ENCODE measurements around the gene UBB. TPM values are rescaled to one million over a fixed set of nuclear protein-coding genes. Genes with fewer than 3 reads are reported as not detected.

UBB gene
- total RNA-seq, 1 donor from 2014 or later: 1,058 TPM

DNA sequence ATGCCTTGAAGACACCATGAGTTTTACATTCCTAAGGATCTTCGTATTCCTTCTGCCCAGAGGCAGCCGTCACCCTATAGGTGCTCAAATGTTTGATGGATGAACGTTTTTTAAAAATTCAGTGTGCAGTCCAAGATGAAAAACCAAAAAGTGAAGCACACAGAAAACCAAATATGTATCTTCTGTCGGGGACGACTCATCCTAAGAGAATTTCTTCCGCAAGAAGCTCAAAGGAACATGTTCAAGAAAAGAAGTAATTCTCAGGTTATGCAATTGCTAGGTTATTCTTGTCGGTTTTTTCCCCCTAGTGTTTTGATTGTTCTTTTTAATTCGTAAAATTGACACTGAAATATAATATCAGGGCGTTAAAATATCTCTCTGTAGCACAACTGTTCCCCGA, 29.1 kb upstream of the UBB start:
- peaks cover 14% of the 10 kb centered on the region for H3K4me1 Mint-ChIP-seq (ENCODE audit: low read depth)
- H3K27me3 Mint-ChIP-seq (ENCODE audit: low read depth): no peaks in the 10 kb centered on the region
- no peak for DNase-seq (ENCODE audit: low spot score)
- no peaks in the 10 kb centered on the region for H3K36me3 Mint-ChIP-seq (ENCODE audit: low read depth)
- peak overlapping the region; percentile 85 for H3K4me3 Mint-ChIP-seq (ENCODE audit: unreplicated experiment)
- TF ChIP-seq, protein P1, sequence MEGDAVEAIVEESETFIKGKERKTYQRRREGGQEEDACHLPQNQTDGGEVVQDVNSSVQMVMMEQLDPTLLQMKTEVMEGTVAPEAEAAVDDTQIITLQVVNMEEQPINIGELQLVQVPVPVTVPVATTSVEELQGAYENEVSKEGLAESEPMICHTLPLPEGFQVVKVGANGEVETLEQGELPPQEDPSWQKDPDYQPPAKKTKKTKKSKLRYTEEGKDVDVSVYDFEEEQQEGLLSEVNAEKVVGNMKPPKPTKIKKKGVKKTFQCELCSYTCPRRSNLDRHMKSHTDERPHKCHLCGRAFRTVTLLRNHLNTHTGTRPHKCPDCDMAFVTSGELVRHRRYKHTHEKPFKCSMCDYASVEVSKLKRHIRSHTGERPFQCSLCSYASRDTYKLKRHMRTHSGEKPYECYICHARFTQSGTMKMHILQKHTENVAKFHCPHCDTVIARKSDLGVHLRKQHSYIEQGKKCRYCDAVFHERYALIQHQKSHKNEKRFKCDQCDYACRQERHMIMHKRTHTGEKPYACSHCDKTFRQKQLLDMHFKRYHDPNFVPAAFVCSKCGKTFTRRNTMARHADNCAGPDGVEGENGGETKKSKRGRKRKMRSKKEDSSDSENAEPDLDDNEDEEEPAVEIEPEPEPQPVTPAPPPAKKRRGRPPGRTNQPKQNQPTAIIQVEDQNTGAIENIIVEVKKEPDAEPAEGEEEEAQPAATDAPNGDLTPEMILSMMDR (IDR thresholded peaks at IDR 0.05): peak; percentile 23
- H3K9me3 Mint-ChIP-seq (ENCODE audit: low read depth): no peaks in the 10 kb centered on the region
- H3K27ac Mint-ChIP-seq (ENCODE audit: unreplicated experiment): peak overlapping the region; percentile 55

DNA sequence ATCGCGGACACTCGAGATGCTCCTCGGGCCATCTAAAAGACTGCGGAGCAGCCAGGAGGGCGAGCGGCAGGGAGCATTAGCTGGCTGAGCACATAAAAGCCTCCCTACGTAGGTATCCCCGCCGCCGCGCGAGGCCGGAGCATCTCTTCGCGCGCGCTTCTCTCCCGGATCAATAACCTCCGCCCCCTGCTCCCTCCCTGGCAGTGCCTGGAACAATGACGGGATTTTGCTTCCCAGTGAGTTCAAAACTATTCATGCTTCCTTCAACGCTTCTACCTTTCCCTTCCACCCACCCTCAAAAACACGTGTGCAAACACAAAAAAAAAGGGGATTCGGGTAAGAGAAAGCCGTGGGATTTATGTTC, 28.6 kb upstream of the UBB start:
- no peaks in the 10 kb centered on the region for H3K27me3 Mint-ChIP-seq (ENCODE audit: low read depth)
- H3K36me3 Mint-ChIP-seq (ENCODE audit: low read depth): no peaks in the 10 kb centered on the region
- H3K9me3 Mint-ChIP-seq (ENCODE audit: low read depth): no peaks in the 10 kb centered on the region
- H3K27ac Mint-ChIP-seq (ENCODE audit: unreplicated experiment): peak overlapping the region; percentile 55
- H3K4me3 Mint-ChIP-seq (ENCODE audit: unreplicated experiment): peak overlapping the region; percentile 85
- DNase-seq (ENCODE audit: low spot score): peak; percentile 37
- peaks cover 14% of the 10 kb centered on the region for H3K4me1 Mint-ChIP-seq (ENCODE audit: low read depth)
- TF ChIP-seq, protein P1 (IDR thresholded peaks at IDR 0.05): no peak

DNA sequence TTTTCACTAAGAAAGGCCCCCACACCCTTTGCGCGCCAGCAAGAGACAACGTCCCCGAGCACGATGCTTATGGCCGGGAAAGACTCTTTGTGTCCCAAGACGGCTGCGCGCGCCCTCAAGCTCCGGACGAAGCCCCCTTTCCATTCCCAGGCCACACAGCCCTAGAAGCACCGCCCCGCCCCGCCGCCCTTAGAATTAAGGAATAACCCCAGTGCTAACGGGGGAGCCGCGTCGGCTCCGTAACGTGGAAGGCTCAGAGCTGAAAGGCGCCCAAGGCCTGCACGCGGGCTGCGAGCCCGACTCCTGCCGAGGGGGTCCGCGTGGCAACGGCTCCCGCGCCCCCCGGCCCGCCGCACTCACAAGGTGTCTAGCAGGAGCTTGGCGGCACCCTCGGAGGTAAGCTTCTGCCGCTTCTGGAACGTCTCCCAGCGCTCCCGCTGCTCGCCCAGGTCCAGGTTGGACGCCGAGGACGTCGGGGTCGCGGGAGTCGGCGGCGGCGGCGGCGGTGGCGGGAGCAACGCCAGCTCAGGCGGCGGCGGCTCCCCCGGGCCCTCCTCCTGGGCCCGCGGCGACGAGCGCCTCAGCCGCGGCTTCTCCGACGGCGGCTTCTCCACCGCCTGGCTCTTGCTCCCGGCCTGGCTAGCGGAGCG, 28.1 kb upstream of the UBB start:
- DNase-seq (ENCODE audit: low spot score): peak; percentile 84
- Mint-ChIP-seq H3K4me3 (ENCODE audit: unreplicated experiment) (peak overlapping the region; percentile 85), H3K36me3 (ENCODE audit: low read depth) (no peaks in the 10 kb centered on the region), H3K4me1 (ENCODE audit: low read depth) (peaks cover 14% of the 10 kb centered on the region), H3K9me3 (ENCODE audit: low read depth) (no peaks in the 10 kb centered on the region), H3K27ac (ENCODE audit: unreplicated experiment) (peak overlapping the region; percentile 55), H3K27me3 (ENCODE audit: low read depth) (no peaks in the 10 kb centered on the region)
- TF ChIP-seq, protein P1 (IDR thresholded peaks at IDR 0.05): no peak

DNA sequence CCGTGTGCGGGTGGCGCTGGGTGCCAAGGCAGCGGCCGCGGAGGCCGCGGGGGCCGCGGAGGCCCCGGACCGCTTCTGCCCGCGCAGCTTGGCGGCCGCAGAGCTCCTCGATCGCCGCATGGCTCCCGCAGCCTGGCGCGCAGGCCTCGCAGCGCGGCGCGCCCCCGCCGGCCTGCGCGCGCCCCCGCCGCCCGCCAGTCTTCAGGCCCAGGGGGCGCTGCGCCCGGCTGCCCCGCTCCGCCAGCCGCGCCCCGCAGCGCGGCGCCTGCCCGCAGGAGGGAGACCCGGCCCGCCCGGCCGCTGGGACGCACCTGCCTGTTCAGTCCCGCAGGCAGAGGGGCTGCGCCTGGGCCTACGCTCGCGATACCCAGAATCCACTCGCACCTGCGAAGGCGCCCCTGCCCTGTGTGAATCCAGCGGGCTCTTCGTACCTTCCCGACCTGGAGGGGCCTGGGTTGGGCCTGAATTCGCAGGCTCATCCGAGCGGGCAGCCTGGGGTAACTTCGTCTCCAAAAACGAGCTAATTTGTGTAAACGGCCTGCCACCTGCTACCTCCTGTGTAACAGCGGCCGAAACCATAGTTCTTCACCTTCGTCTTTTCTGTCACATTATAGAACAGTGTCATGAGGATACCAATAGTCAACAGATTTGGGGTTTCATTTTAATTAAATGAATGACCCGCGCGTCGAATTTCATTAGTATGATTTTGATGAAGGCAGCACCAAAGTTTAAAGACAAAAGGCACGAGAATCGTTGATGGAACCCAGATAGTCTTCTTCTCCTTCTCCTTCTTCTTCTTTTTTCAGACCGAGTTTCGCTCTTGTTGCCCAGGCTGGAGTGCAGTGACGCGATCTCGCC, 27.3 kb upstream of the UBB start, which contains the start of gene CENPV:
Gene CENPV (minus strand): TSS at position 153 of the 858 bp plus-strand sequence. CDS start 33 bp downstream, at position 120.
- peak; percentile 89 for DNase-seq (ENCODE audit: low spot score)
- Mint-ChIP-seq H3K27ac (ENCODE audit: unreplicated experiment) (peak within 1 kb of the TSS; percentile 55), H3K27me3 (ENCODE audit: low read depth) (no peaks in the 10 kb centered on the region), H3K9me3 (ENCODE audit: low read depth) (no peaks in the 10 kb centered on the region), H3K4me3 (ENCODE audit: unreplicated experiment) (peak within 1 kb of the TSS; percentile 85), H3K4me1 (ENCODE audit: low read depth) (peaks cover 14% of the 10 kb centered on the region), H3K36me3 (ENCODE audit: low read depth) (no peaks in the 10 kb centered on the region)
- TF ChIP-seq, protein P1 (IDR thresholded peaks at IDR 0.05): peak; percentile 41

DNA sequence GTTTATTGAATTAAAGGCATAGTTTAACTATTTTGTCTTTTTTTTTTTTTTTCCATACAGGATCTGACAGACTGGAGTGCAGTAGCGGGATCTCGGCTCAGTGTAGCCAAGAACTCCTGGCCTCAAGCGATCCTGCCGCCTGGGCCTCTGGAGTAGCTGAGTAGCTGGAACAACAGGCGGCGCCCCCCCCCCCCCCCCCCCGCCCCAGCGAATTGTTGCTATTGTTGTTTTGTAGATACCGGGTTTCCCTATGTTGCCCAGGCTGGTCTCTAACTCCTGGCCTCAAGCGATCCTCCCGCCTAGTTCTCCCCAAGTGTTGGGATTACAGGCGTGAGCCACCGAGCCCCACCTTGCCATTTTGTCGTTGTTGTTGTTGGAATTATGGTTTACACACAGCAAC, 26.3 kb upstream of the UBB start:
- no peaks in the 10 kb centered on the region for H3K9me3 Mint-ChIP-seq (ENCODE audit: low read depth)
- peak overlapping the region; percentile 32 for H3K27ac Mint-ChIP-seq (ENCODE audit: unreplicated experiment)
- no peaks in the 10 kb centered on the region for H3K36me3 Mint-ChIP-seq (ENCODE audit: low read depth)
- TF ChIP-seq, protein P1 (IDR thresholded peaks at IDR 0.05): no peak
- H3K4me3 Mint-ChIP-seq (ENCODE audit: unreplicated experiment): peak overlapping the region; percentile 59
- peak; percentile 37 for DNase-seq (ENCODE audit: low spot score)
- no peaks in the 10 kb centered on the region for H3K27me3 Mint-ChIP-seq (ENCODE audit: low read depth)
- H3K4me1 Mint-ChIP-seq (ENCODE audit: low read depth): peaks cover 14% of the 10 kb centered on the region
